H1 (cell line): ENCODE results near the gene PPFIA4. TPM values are rescaled to one million over a fixed set of nuclear protein-coding genes. Genes with fewer than 3 reads are reported as not detected.

Source experiments
- CTCF ChIA-PET: fragments of 300-600 bp; sonication (Branson Sonifier 250); formaldehyde crosslinking; loops from one replicate; lab custom pipeline; 2021; ENCODE audit not compliant: partially characterized antibody; lab: Charles Lee
- POLR2A ChIA-PET: fragments of 300-600 bp; sonication (Branson Sonifier 250); formaldehyde crosslinking; loops from one replicate; lab custom pipeline; 2021; ENCODE audit warnings: inconsistent platforms; ENCODE audit not compliant: partially characterized antibody; lab: Charles Lee
- DNase-seq, 2 experiments: peaks; one replicate each; pipeline versions ENCODE4 v3.0.0 to v3.0.0-alpha.2; 2010 to 2022; ENCODE audit warnings: low spot score in 2 of 2, low read depth in 1 of 2, mixed read lengths in 1 of 2
- FAIRE-seq: peaks from 2 replicates; lab custom pipeline; 2011; peaks lifted over from hg19 to GRCh38; lab: Jason Lieb, UNC
- H2AFZ ChIP-seq: 2 replicates; pipeline ENCODE4 v1.8.1; 2012; ENCODE audit warnings: low read length, inconsistent platforms
- H2AK5ac ChIP-seq: 2 replicates; pipeline ENCODE4 v1.6.1; 2013; ENCODE audit warnings: low read depth, low read length
- H2BK120ac ChIP-seq: replicated peaks from 2 replicates; pipeline ENCODE3; 2013; ENCODE audit warnings: low read depth, low read length, inconsistent platforms
- H2BK12ac ChIP-seq: 2 replicates; pipeline ENCODE4 v1.6.1; 2013; ENCODE audit warnings: low read depth, low read length
- H2BK15ac ChIP-seq: 2 replicates; pipeline ENCODE4 v1.6.1; 2013; ENCODE audit warnings: low read length
- H2BK20ac ChIP-seq: 2 replicates; pipeline ENCODE4 v1.6.1; 2013; ENCODE audit warnings: low read length
- H2BK5ac ChIP-seq: 2 replicates; pipeline ENCODE4 v1.6.1; 2013; ENCODE audit warnings: low read depth, low read length
- H3K14ac ChIP-seq: 2 replicates; pipeline ENCODE4 v1.6.1; 2013; ENCODE audit warnings: inconsistent platforms; ENCODE audit not compliant: insufficient read length
- H3K18ac ChIP-seq: 2 replicates; pipeline ENCODE4 v1.6.1; 2013; ENCODE audit warnings: low read length; ENCODE audit errors: extremely low read depth
- H3K23ac ChIP-seq: 2 replicates; pipeline ENCODE4 v1.6.1; 2013; ENCODE audit warnings: inconsistent platforms; ENCODE audit not compliant: insufficient read length
- H3K23me2 ChIP-seq: 2 replicates; pipeline ENCODE4 v1.6.1; 2013; ENCODE audit warnings: low read depth, low read length
- H3K27ac ChIP-seq: 2 replicates; pipeline ENCODE4 v1.6.1; 2011; ENCODE audit warnings: low read depth, low read length, inconsistent platforms
- H3K27me3 ChIP-seq, 4 experiments: replicated peaks in 1 of 4; 1 replicate in 1 of 4; 2 replicates in 3 of 4; pipeline versions ENCODE4 v1.6.1 to v1.8.1; 2011 to 2013; ENCODE audit warnings: low read length in 3 of 4, mild to moderate bottlenecking in 3 of 4, inconsistent platforms in 2 of 4, mixed read lengths in 2 of 4, moderate library complexity in 1 of 4; ENCODE audit not compliant: control insufficient read depth in 3 of 4, insufficient read depth in 3 of 4; ENCODE audit errors: extremely low read depth in 1 of 4
- H3K36me3 ChIP-seq, 4 experiments: 2 replicates each; pipeline versions ENCODE4 v1.6.1 to v1.8.1; 2011 to 2013; ENCODE audit warnings: mild to moderate bottlenecking in 4 of 4, low read length in 3 of 4, moderate library complexity in 2 of 4, control low read depth in 1 of 4, inconsistent platforms in 1 of 4; ENCODE audit not compliant: insufficient read depth in 4 of 4, control insufficient read depth in 2 of 4
- H3K4ac ChIP-seq: replicated peaks from 2 replicates; pipeline ENCODE3; 2013; ENCODE audit warnings: low read length, low read depth, mixed read lengths, inconsistent platforms; ENCODE audit not compliant: insufficient read length
- H3K4me1 ChIP-seq, 4 experiments: replicated peaks in 1 of 4; 1 replicate in 1 of 4; 2 replicates in 3 of 4; pipeline versions ENCODE4 v1.6.1 to v1.8.1; 2011 to 2013; ENCODE audit warnings: low read length in 3 of 4, inconsistent platforms in 2 of 4, mixed read lengths in 1 of 4; ENCODE audit not compliant: insufficient read depth in 4 of 4, control insufficient read depth in 3 of 4
- H3K4me2 ChIP-seq, 2 experiments: 2 replicates each; pipeline versions ENCODE4 v1.6.1 to v1.8.1; 2011 to 2013; ENCODE audit warnings: low read depth in 2 of 2, low read length in 2 of 2, control low read depth in 1 of 2, inconsistent platforms in 1 of 2, mild to moderate bottlenecking in 1 of 2; ENCODE audit not compliant: insufficient read depth in 1 of 2
- H3K4me3 ChIP-seq, 4 experiments: fragments of 200-600, 300-600 bp in 1 of 4; sonication (generic), shearing (Covaris generic), sonication (Bioruptor Twin) in 1 of 4; 2 replicates each; pipeline versions ENCODE4 v1.5.1 to v1.8.1; 2011 to 2016; ENCODE audit warnings: low read length in 4 of 4, low read depth in 3 of 4, control low read depth in 2 of 4, inconsistent platforms in 2 of 4, mild to moderate bottlenecking in 2 of 4, mixed read lengths in 1 of 4, moderate library complexity in 1 of 4; ENCODE audit not compliant: insufficient read depth in 2 of 4; ENCODE audit errors: extremely low read depth in 1 of 4
- H3K56ac ChIP-seq: replicated peaks from 2 replicates; pipeline ENCODE3; 2013; ENCODE audit warnings: low read depth, mild to moderate bottlenecking, mixed read lengths, low read length, inconsistent platforms; ENCODE audit not compliant: insufficient read length
- H3K79me1 ChIP-seq: 2 replicates; pipeline ENCODE4 v1.6.1; 2013; ENCODE audit warnings: low read depth, low read length, control low read depth
- H3K79me2 ChIP-seq, 2 experiments: 2 replicates each; pipeline versions ENCODE4 v1.6.1 to v1.8.1; 2012 to 2013; ENCODE audit warnings: low read length in 2 of 2, mild to moderate bottlenecking in 2 of 2, inconsistent platforms in 1 of 2; ENCODE audit not compliant: insufficient read depth in 2 of 2, control insufficient read depth in 1 of 2
- H3K9ac ChIP-seq, 4 experiments: replicated peaks in 1 of 4; 1 replicate in 1 of 4; 2 replicates in 3 of 4; pipeline versions ENCODE4 v1.6.1 to v1.8.1; 2011 to 2013; ENCODE audit warnings: low read depth in 3 of 4, low read length in 3 of 4, control low read depth in 2 of 4, mild to moderate bottlenecking in 2 of 4, moderate library complexity in 2 of 4, inconsistent platforms in 1 of 4; ENCODE audit errors: extremely low read depth in 1 of 4
- H3K9me3 ChIP-seq, 2 experiments: 2 replicates each; pipeline versions ENCODE4 v1.6.1 to v1.8.1; 2012 to 2013; ENCODE audit warnings: mild to moderate bottlenecking in 2 of 2, moderate library complexity in 2 of 2, control low read depth in 1 of 2, inconsistent platforms in 1 of 2, low read depth in 1 of 2, low read length in 1 of 2, mixed read lengths in 1 of 2; ENCODE audit not compliant: insufficient read depth in 2 of 2
- H4K20me1 ChIP-seq, 2 experiments: replicated peaks in 1 of 2; 2 replicates each; pipeline versions ENCODE3 to v1.8.1; 2011 to 2013; ENCODE audit warnings: inconsistent platforms in 2 of 2, low read length in 2 of 2, mild to moderate bottlenecking in 1 of 2; ENCODE audit not compliant: insufficient read depth in 2 of 2, control insufficient read depth in 1 of 2
- H4K5ac ChIP-seq: 2 replicates; pipeline ENCODE4 v1.6.1; 2013; ENCODE audit warnings: low read length, low read depth, mixed read lengths, inconsistent platforms; ENCODE audit not compliant: insufficient read length
- H4K8ac ChIP-seq: 2 replicates; pipeline ENCODE4 v1.8.0; 2013; ENCODE audit warnings: mild to moderate bottlenecking, moderate library complexity, low read length, inconsistent platforms; ENCODE audit not compliant: insufficient read depth; ENCODE audit errors: extremely low read depth
- H4K91ac ChIP-seq: replicated peaks from 2 replicates; pipeline ENCODE3; 2013; ENCODE audit warnings: low read length, mixed read lengths, inconsistent platforms; ENCODE audit not compliant: insufficient read length
- BACH1 ChIP-seq: IDR thresholded peaks from 2 replicates; pipeline ENCODE4 v1.6.1; 2012; ENCODE audit warnings: low read length, improper control_type of control experiment
- KDM4A ChIP-seq: IDR thresholded peaks from one replicate; pipeline ENCODE4 v1.7.1; 2012; ENCODE audit warnings: low read depth, mild to moderate bottlenecking, moderate library complexity, low read length, inconsistent platforms; ENCODE audit not compliant: severe bottlenecking
- SAP30 ChIP-seq: fragments of 300-600 bp; sonication (generic); IDR thresholded peaks from 2 replicates; pipeline ENCODE4 v1.7.1; 2012; ENCODE audit warnings: low read length, moderate library complexity, mild to moderate bottlenecking, inconsistent platforms; ENCODE audit not compliant: insufficient read depth, insufficient replicate concordance
- SP1 ChIP-seq: IDR thresholded peaks from 2 replicates; pipeline ENCODE4 v1.6.1; 2011; ENCODE audit warnings: low read depth, low read length
- SP2 ChIP-seq: IDR thresholded peaks from 2 replicates; pipeline ENCODE4 v1.6.1; 2012; ENCODE audit warnings: mild to moderate bottlenecking, low read length, inconsistent platforms
- TAF7 ChIP-seq: optimal IDR thresholded peaks from 2 replicates; pipeline ENCODE3; 2011; ENCODE audit warnings: low read depth, mild to moderate bottlenecking, inconsistent platforms, low read length, moderate library complexity, borderline replicate concordance
- WGBS, 2 experiments: shearing (Covaris generic) in 1 of 2; methylation state at CpG; one replicate each; pipeline versions ENCODE4 v1.1.6 to v1.1.7; 2013 to 2015; ENCODE audit warnings: low lambda C conversion rate in 2 of 2, mixed read lengths in 2 of 2, inconsistent platforms in 1 of 2, low coverage in 1 of 2, missing lambda C conversion rate in 1 of 2; ENCODE audit not compliant: insufficient replicate concordance in 2 of 2, insufficient coverage in 1 of 2, insufficient read length in 1 of 2; ENCODE audit errors: extremely low coverage in 1 of 2, missing lambda C conversion rate in 1 of 2; 5-methylcytosine and 5-hydroxymethylcytosine counted together
- polyA plus RNA-seq, 7 experiments: library from polyadenylated mRNA; depleted of rRNA in 3 of 7; stranded (reverse) in 5 of 7; unstranded in 2 of 7; fragments of >200 nt in 5 of 7; fragments of 200-250 nt in 2 of 7; gene quantifications; 1 replicate in 5 of 7; 2 replicates in 1 of 7; 4 replicates in 1 of 7; pipeline versions ENCODE4 v1.2.1 to v1.2.3, GENCODE V29; 2011 to 2013; ENCODE audit warnings: missing spikeins in 2 of 7, mixed read lengths in 2 of 7
- total RNA-seq: library from RNA; stranded (reverse); fragmentation: NEBNext Ultra II Directional; extraction: Animal tissue kit (Norgen Biotek cat#: 25700); gene quantifications from 2 replicates; pipeline ENCODE4 v1.2.1, GENCODE V29; 2021

The PPFIA4 gene
- total and polyA plus RNA-seq, 2 of the 8 experiments (the other 6 are each of a cell fraction or from before 2014, with no cell fraction given) = 9.0 to 9.9 TPM

GRCh38 chr1:203069030-203069747, 42.9 kb downstream of the PPFIA4 start:
- H2BK20ac ChIP-seq = no peak overlapping the region
- H3K27ac ChIP-seq = no peak overlapping the region
- H3K9me3 ChIP-seq = no peaks in the 10 kb centered on the region
- no peak overlapping the region for H3K4me3 ChIP-seq
- DNase-seq (no peak), FAIRE-seq (no peak)
- H2BK15ac ChIP-seq = no peak overlapping the region
- H3K4me1 ChIP-seq = no peaks in the 10 kb centered on the region
- H4K91ac ChIP-seq = no peak overlapping the region
- no peak overlapping the region for H2AFZ ChIP-seq
- no peak overlapping the region for H3K56ac ChIP-seq
- H2BK120ac ChIP-seq = no peak overlapping the region
- H3K27me3 ChIP-seq = peaks cover 0 to 2% (median 0%) of the 10 kb centered on the region in 4 experiments; a peak in 4 of 7 replicates
- H3K23ac ChIP-seq = no peak overlapping the region
- H4K20me1 ChIP-seq = no peaks in the 10 kb centered on the region
- H3K4me2 ChIP-seq = no peak overlapping the region
- no peaks in the 10 kb centered on the region for H3K79me1 ChIP-seq
- no peak overlapping the region for H4K5ac ChIP-seq
- H2BK5ac ChIP-seq = no peak overlapping the region; the same call in 1 of the 2 replicates
- no peak overlapping the region for H3K14ac ChIP-seq
- no peak overlapping the region for H3K18ac ChIP-seq
- no peaks in the 10 kb centered on the region for H3K23me2 ChIP-seq
- 84% methylated on average over 4 of the region's 4 CpGs; no CpG with 5 or more reads in 1 of the 2 experiments for WGBS, 2 experiments
- CTCF ChIA-PET = interaction anchor here (1.2 to 49.7 kb wide), 6 partner anchors 15 to 198 kb away, joined by 3 to 1089 read pairs (median 89); partner anchors contain the start of genes ADORA1, MYOG and PPFIA4
- no peak overlapping the region for H2BK12ac ChIP-seq
- H2AK5ac ChIP-seq = no peak overlapping the region
- H4K8ac ChIP-seq = no peak overlapping the region
- H3K36me3 ChIP-seq = no peaks in the 10 kb centered on the region
- H3K4ac ChIP-seq = no peak overlapping the region
- POLR2A ChIA-PET = no interaction called here
- H3K79me2 ChIP-seq = no peaks in the 10 kb centered on the region
- H3K9ac ChIP-seq = no peak overlapping the region
- TF ChIP-seq TAF7 = no peak
- no peak for TF ChIP-seq SP1
- no peak for TF ChIP-seq BACH1
- no peak for TF ChIP-seq SP2
- no peak for TF ChIP-seq KDM4A
- TF ChIP-seq SAP30 = no peak
